ENCODE data around the gene NRAP.

DNA sequence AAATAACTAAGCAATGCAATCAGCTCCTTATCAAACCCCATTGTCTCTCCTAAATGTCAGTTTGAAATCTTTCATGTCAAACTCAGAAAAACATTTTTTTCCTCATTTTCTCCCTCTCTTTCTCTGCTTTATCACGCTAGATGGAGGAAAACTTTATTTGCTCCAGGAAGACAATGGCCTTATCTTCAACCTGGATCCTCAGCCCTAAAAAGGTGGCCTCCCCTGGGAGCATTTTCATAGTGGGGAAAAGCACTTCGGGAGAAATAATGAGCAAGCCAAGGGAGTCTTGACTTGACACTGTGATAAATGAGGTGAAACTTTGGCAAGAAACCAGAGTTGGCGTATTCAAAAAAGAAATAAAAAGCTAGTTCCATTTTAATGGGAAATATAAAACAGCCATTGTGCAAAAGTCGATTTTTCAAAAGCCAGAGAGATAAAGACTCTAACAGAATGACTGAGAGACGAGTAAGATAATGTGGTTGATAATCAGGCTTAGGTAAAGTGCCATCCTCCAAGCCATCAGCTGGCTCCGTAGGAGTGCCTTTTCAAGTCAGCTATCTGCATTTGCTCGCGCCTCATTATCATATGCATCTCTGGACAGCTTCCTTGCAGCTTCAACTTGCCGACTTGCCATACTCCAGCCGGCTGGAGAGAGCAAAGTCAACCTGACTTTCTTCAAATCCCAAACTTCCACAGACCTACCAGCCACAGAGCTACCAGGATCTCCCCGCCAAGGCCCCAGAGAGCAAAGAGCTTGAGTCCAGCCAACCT is 91.1 kb downstream of the NRAP start:
- TF ChIP-seq, protein P1, sequence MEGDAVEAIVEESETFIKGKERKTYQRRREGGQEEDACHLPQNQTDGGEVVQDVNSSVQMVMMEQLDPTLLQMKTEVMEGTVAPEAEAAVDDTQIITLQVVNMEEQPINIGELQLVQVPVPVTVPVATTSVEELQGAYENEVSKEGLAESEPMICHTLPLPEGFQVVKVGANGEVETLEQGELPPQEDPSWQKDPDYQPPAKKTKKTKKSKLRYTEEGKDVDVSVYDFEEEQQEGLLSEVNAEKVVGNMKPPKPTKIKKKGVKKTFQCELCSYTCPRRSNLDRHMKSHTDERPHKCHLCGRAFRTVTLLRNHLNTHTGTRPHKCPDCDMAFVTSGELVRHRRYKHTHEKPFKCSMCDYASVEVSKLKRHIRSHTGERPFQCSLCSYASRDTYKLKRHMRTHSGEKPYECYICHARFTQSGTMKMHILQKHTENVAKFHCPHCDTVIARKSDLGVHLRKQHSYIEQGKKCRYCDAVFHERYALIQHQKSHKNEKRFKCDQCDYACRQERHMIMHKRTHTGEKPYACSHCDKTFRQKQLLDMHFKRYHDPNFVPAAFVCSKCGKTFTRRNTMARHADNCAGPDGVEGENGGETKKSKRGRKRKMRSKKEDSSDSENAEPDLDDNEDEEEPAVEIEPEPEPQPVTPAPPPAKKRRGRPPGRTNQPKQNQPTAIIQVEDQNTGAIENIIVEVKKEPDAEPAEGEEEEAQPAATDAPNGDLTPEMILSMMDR (IDR thresholded peaks at IDR 0.05) = no peak
- TF ChIP-seq ZFX (IDR thresholded peaks at IDR 0.05; ENCODE audit: borderline replicate concordance) = no peak

Measured in 22Rv1 (cell line).